ENCODE data around the gene UTF1.

Gene UTF1

GRCh38 chr10:133255323-133255722 is 25.3 kb downstream of the UTF1 start:
- H3K4me2 ChIP-seq: no peak overlapping the region
- no peaks in the 10 kb centered on the region for H3K79me2 ChIP-seq (ENCODE audit: insufficient read depth, low read depth)
- H3K36me3 ChIP-seq (ENCODE audit: insufficient read depth): no peaks in the 10 kb centered on the region
- H3K27ac ChIP-seq: no peak overlapping the region
- H4K20me1 ChIP-seq (ENCODE audit: insufficient read depth): no peaks in the 10 kb centered on the region
- H3K4me1 ChIP-seq (ENCODE audit: low read depth, poor library complexity, severe bottlenecking): peaks cover 23% of the 10 kb centered on the region
- no peak overlapping the region for H3K4me3 ChIP-seq (IDR thresholded peaks at IDR 0.05; ENCODE audit: insufficient read depth, low read depth, low read length)
- no peak overlapping the region for H3K9ac ChIP-seq
- TF ChIP-seq CTCF (conservative IDR thresholded peaks at IDR 0.05; ENCODE audit: low read depth, low read length): no peak
- peaks cover 24% of the 10 kb centered on the region; the same call in 1 of the 2 replicates for H3K27me3 ChIP-seq (ENCODE audit: insufficient read depth, low read depth)
- H2AFZ ChIP-seq (ENCODE audit: low read depth): no peak overlapping the region

DNA sequence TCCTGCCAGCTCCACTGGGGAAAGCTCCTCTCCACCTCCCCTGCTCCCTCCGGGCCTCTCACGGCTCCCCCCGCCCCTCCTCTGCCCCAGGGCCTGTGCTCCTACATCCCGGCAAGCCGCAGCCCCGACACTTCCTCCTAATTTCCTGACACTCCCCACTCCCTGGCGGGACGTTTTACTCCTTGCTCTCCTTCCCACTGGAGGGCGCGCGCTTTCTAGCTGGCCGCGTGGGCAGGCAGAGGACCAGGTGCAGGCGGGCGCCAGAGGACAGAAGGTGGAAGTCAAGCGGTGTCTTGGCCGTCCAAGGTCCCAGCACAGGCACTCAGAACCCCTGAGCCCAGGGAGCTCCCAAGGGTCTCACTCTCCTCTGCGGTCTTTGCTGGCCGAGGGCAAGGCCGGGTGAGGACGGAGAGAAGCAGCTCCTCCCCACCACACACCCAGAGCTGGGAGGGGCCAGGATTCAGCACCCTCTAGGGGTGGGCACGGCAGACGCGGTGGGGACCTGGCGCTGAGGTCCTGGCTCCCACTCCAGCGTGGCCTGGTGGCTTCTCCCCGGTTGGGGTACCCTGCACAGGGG is 27.6 kb downstream of the UTF1 start:
- peak overlapping the region; percentile 2; the same call in 1 of the 2 replicates for H3K4me2 ChIP-seq
- no peaks in the 10 kb centered on the region for H3K36me3 ChIP-seq (ENCODE audit: insufficient read depth)
- peak overlapping the region; percentile 38; the same call in 1 of the 2 replicates for H2AFZ ChIP-seq (ENCODE audit: low read depth)
- H3K9ac ChIP-seq: peak overlapping the region; percentile 27; the same call in 1 of the 2 replicates
- H3K27me3 ChIP-seq (ENCODE audit: insufficient read depth, low read depth): peaks cover 12% of the 10 kb centered on the region; the same call in 1 of the 2 replicates
- peak overlapping the region; percentile 36; the same call in 1 of the 2 replicates for H3K27ac ChIP-seq
- no peaks in the 10 kb centered on the region for H4K20me1 ChIP-seq (ENCODE audit: insufficient read depth)
- no peak overlapping the region for H3K4me3 ChIP-seq (IDR thresholded peaks at IDR 0.05; ENCODE audit: insufficient read depth, low read depth, low read length)
- H3K79me2 ChIP-seq (ENCODE audit: insufficient read depth, low read depth): no peaks in the 10 kb centered on the region
- no peak for TF ChIP-seq CTCF (conservative IDR thresholded peaks at IDR 0.05; ENCODE audit: low read depth, low read length)
- H3K4me1 ChIP-seq (ENCODE audit: low read depth, poor library complexity, severe bottlenecking): peaks cover 35% of the 10 kb centered on the region

- H4K20me1 ChIP-seq (ENCODE audit: insufficient read depth): no peaks in the 10 kb centered on the region
- TF ChIP-seq CTCF (conservative IDR thresholded peaks at IDR 0.05; ENCODE audit: low read depth, low read length): no peak
- H3K36me3 ChIP-seq (ENCODE audit: insufficient read depth): no peaks in the 10 kb centered on the region
- peak overlapping the region; percentile 2; the same call in 1 of the 2 replicates for H3K4me2 ChIP-seq
- no peak overlapping the region; the same call in 1 of the 2 replicates for H3K9ac ChIP-seq
- H3K4me3 ChIP-seq (IDR thresholded peaks at IDR 0.05; ENCODE audit: insufficient read depth, low read depth, low read length): no peak overlapping the region
- H3K27ac ChIP-seq: peak overlapping the region; percentile 36; the same call in 1 of the 2 replicates
- H2AFZ ChIP-seq (ENCODE audit: low read depth): peak overlapping the region; percentile 38; the same call in 1 of the 2 replicates
- no peaks in the 10 kb centered on the region for H3K79me2 ChIP-seq (ENCODE audit: insufficient read depth, low read depth)
- H3K27me3 ChIP-seq (ENCODE audit: insufficient read depth, low read depth): peaks cover 8% of the 10 kb centered on the region; the same call in 1 of the 2 replicates
- H3K4me1 ChIP-seq (ENCODE audit: low read depth, poor library complexity, severe bottlenecking): peaks cover 36% of the 10 kb centered on the region
These were observed 28.2 kb downstream of the UTF1 start for GRCh38 chr10:133258066-133258817.

DNA sequence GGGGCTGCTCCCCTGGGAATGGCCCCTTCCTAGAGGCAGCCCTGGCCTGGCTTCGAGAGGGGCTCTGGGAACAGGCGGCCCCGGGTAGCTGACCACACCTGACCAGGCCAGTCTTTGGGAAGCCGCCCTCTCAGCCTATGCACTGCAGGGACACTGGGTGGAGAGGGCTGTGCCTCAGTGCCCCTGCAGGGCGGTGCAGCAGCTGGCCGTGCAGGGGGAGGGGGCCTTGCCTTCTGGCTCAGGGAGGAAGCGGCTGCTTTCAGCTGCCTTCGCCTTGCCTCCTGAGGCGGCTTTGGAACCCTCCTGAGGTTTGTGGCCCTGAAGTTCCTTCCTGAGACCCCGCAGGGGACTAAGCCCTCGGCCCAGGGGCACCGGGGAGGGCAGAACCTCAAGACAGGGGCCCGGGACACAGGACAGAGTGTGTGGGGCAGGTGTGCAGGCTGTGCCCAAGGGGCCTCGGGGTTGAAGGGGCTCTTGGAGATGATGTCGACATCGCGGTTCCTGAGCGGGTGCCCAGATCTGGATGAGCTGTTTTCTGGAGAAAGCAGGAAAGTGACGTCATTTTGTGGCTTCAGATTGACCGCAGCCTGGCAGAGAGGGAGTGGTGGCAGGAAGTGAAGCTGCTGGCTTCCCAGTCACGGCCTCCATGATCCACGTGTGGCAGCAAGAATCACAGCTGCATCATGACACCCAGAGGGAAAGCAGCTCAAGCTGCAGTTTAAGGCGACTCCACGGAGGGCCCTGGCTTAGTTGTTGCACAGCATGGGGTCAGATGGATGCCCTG is 29.0 kb downstream of the UTF1 start:
- Histone ChIP-seq H3K79me2 (ENCODE audit: insufficient read depth, low read depth) (no peaks in the 10 kb centered on the region), H3K4me1 (ENCODE audit: low read depth, poor library complexity, severe bottlenecking) (peaks cover 36% of the 10 kb centered on the region), H3K36me3 (ENCODE audit: insufficient read depth) (no peaks in the 10 kb centered on the region), H3K4me2 (peak overlapping the region; percentile 25; the same call in 1 of the 2 replicates), H3K9ac (no peak overlapping the region), H2AFZ (ENCODE audit: low read depth) (peak overlapping the region; percentile 22; the same call in 1 of the 2 replicates), H3K27me3 (ENCODE audit: insufficient read depth, low read depth) (peaks cover under 1% of the 10 kb centered on the region; the same call in 1 of the 2 replicates), H3K27ac (no peak overlapping the region), H3K4me3 (IDR thresholded peaks at IDR 0.05; ENCODE audit: insufficient read depth, low read depth, low read length) (no peak overlapping the region), H4K20me1 (ENCODE audit: insufficient read depth) (no peaks in the 10 kb centered on the region)
- no peak for TF ChIP-seq CTCF (conservative IDR thresholded peaks at IDR 0.05; ENCODE audit: low read depth, low read length)

Data from KMS-11 (cell line).